ENCODE measurements around the gene LRRC45. TPM values are rescaled to one million over a fixed set of nuclear protein-coding genes. Genes with fewer than 3 reads are reported as not detected.

Gene LRRC45
- total RNA-seq, 5 donors from 2014 or later (not counting 1 experiment from before 2014, with no cell fraction given), result 13.3 to 28.5 (median 22.3) TPM

DNA sequence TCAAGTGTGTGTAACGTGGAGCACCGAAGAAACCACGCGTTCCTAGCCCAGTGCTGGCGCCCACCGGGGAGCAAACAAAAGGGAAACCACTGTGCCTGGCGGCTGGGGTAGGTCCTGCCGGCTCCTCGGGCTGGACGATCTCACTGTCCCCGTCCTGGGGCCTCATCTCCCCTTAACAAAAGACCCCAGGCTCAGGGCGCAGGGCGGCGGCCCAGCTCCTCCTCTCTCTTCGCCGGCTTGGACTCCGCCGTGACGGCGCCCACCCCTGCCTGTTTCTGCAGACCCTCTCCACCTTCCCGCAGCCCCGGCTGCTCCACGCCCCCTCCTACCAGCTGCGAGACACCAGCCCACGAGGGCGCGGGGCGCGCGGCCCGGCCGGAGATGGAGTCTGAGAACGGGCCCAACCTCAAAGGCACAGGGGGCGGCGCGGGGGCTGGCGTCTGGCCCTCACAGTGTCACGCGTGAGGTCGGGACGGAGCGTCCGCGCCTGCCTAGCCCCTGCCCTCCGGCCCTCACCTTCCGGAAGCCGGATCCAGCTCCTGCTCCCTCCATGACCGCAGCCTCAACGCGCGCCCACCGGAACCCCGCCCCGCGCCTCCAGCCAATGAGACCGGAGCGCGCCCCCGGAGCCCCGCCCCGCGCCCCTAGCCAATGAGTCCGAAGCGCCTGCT is 660 bp upstream of the LRRC45 start, which contains the start of gene CENPX:
CENPX (minus strand) TSS at position 569 of the 671 bp plus-strand sequence; CDS start at position 552, 17 bp downstream.
- ChIA-PET CTCF (interaction anchor here (0.7 to 4.3 kb wide), 5 partner anchors 15 to 125 kb away, joined by 4 to 26 read pairs (median 9); partner anchors contain the start of gene DCXR (in 1 of the 2)), POLR2A (interaction anchor here (0.5 to 0.7 kb wide), 5 partner anchors 15 to 1671 kb away, joined by 3 to 6 read pairs (median 4); no protein-coding TSS in a partner anchor)
- H3K4me3 Mint-ChIP-seq, result peak within 1 kb of the TSS; percentile 72 to 81 (median 80)
- ATAC-seq (replicated peaks in 1 of 4) (no peak), DNase-seq (no peak)
- WGBS (ENCODE audit: insufficient coverage), result under 1% methylated on average over 62 of the region's 64 CpGs
- no peaks in the 10 kb centered on the region for H3K36me3 Mint-ChIP-seq
- Histone ChIP-seq H3K9me3 (no peaks in the 10 kb centered on the region), H3K4me3 (ENCODE audit: control insufficient read depth in 1 of 2, extremely low read depth in 1 of 2, low read length in 1 of 2) (peak within 1 kb of the TSS; percentile 71 to 76), H3K36me3 (ENCODE audit: control insufficient read depth in 2 of 2, extremely low read depth in 1 of 2, insufficient read depth in 1 of 2, low read length in 1 of 2) (peaks cover 0 to 11% of the 10 kb centered on the region in 2 donors), H3K27ac (ENCODE audit: low read length) (peak within 1 kb of the TSS; percentile 4), H3K4me1 (ENCODE audit: control insufficient read depth in 1 of 2, extremely low read depth in 1 of 2, insufficient read depth in 2 of 2, low read length in 2 of 2) (peaks cover 12 to 42% of the 10 kb centered on the region in 2 experiments), H3K27me3 (replicated peaks in 1 of 2; ENCODE audit: control insufficient read depth in 2 of 2, extremely low read depth in 1 of 2, insufficient read depth in 2 of 2, low read length in 1 of 2) (peaks cover 0 to 6% of the 10 kb centered on the region in 2 experiments)
- H3K27ac Mint-ChIP-seq, result peak within 1 kb of the TSS; percentile 39 to 48
- H3K4me1 Mint-ChIP-seq, result peaks cover 14 to 31% (median 19%) of the 10 kb centered on the region in 3 donors
- H3K9me3 Mint-ChIP-seq, result no peaks in the 10 kb centered on the region
- no peaks in the 10 kb centered on the region for H3K27me3 Mint-ChIP-seq

DNA sequence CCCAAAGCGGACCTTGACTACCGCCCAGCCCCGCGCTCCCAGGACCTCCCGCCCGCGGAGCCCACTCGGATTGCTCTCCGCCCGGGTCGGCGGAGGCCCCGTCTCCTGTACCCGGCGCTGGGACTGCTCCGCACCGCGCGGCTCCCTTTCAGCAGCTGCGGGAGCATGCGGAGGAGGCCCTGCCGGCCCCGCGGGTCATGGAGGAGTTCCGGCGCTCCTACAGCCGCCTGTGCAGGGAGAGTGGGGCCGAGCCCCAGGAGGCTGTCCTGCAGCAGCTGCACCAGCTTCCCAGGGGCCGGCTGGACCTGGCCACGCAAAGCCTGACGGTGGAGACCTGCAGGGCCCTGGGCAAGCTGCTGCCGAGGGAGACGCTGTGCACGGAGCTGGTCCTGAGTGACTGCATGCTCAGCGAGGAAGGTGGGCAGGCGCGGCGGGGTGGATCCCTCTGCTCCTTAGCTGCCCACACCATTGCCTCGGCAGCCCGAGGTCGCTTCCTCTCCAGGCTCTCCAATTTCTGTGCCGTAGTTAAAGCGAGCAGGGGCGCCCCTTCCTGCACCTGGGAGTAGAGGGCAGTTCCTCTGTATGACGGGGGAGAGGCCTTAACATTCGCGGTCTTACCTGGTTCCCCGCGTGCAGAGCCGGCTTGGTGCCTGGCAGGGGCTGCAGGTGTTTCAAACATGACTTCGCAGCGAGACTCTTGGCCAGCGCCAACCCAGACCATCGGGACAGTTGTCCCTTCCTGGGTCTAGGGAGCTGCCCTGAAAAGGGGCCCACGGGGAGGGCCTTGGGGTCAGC is 539 bp downstream of the LRRC45 start:
- Mint-ChIP-seq H3K9me3 (no peaks in the 10 kb centered on the region), H3K4me1 (peaks cover 14 to 31% (median 19%) of the 10 kb centered on the region in 3 donors), H3K36me3 (no peaks in the 10 kb centered on the region), H3K27ac (no peak overlapping the region), H3K4me3 (peak overlapping the region; percentile 70 to 80 (median 72)), H3K27me3 (no peaks in the 10 kb centered on the region)
- Histone ChIP-seq H3K4me1 (ENCODE audit: control insufficient read depth in 1 of 2, extremely low read depth in 1 of 2, insufficient read depth in 2 of 2, low read length in 2 of 2) (peaks cover 12 to 42% of the 10 kb centered on the region in 2 experiments), H3K27ac (ENCODE audit: low read length) (no peak overlapping the region), H3K27me3 (replicated peaks in 1 of 2; ENCODE audit: control insufficient read depth in 2 of 2, extremely low read depth in 1 of 2, insufficient read depth in 2 of 2, low read length in 1 of 2) (peaks cover 0 to 6% of the 10 kb centered on the region in 2 experiments), H3K9me3 (no peaks in the 10 kb centered on the region), H3K4me3 (ENCODE audit: control insufficient read depth in 1 of 2, extremely low read depth in 1 of 2, low read length in 1 of 2) (peak overlapping the region; percentile 67 to 74), H3K36me3 (ENCODE audit: control insufficient read depth in 2 of 2, extremely low read depth in 1 of 2, insufficient read depth in 1 of 2, low read length in 1 of 2) (peaks cover 0 to 13% of the 10 kb centered on the region in 2 donors)
- POLR2A ChIA-PET, result no interaction called here
- CTCF ChIA-PET, result interaction anchor here in 1 of 2 donors (0.7 to 4.3 kb wide), 4 partner anchors 14 to 126 kb away, joined by 4 to 26 read pairs (median 13); partner anchors contain the start of gene DCXR
- ATAC-seq (replicated peaks in 1 of 4) (peak in 2 of 4 experiments; percentile 0 to 2), DNase-seq (peak in 5 of 35 experiments; percentile 12 to 34 (median 13))
- 1% methylated on average over 46 of the region's 55 CpGs for WGBS (ENCODE audit: insufficient coverage)

DNA sequence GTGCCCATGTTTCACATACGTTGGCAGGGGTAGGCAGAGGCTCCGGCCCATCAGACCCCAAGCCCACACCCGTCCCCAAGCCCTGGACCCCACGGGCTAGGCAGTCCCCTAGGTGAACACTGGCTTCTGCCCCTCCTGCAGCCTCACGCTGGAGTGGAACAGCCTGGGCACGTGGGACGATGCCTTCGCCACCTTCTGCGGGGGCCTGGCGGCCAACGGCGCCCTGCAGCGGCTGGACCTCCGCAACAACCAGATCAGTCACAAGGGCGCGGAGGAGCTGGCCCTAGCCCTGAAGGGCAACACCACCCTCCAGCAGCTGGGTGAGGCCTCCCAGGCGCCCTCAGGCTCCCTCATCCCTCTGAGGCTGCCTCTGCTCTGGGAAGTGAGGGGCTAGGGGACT is 1.8 kb downstream of the LRRC45 start:
- Histone ChIP-seq H3K27me3 (replicated peaks in 1 of 2; ENCODE audit: control insufficient read depth in 2 of 2, extremely low read depth in 1 of 2, insufficient read depth in 2 of 2, low read length in 1 of 2) (peaks cover 0 to 10% of the 10 kb centered on the region in 2 experiments), H3K9me3 (no peaks in the 10 kb centered on the region), H3K4me3 (ENCODE audit: control insufficient read depth in 1 of 2, extremely low read depth in 1 of 2, low read length in 1 of 2) (no peak overlapping the region), H3K4me1 (ENCODE audit: control insufficient read depth in 1 of 2, extremely low read depth in 1 of 2, insufficient read depth in 2 of 2, low read length in 2 of 2) (peaks cover 12 to 50% of the 10 kb centered on the region in 2 experiments), H3K27ac (ENCODE audit: low read length) (no peak overlapping the region), H3K36me3 (ENCODE audit: control insufficient read depth in 2 of 2, extremely low read depth in 1 of 2, insufficient read depth in 1 of 2, low read length in 1 of 2) (peaks cover 0 to 7% of the 10 kb centered on the region in 2 donors)
- WGBS (ENCODE audit: insufficient coverage), result 98% methylated on average over 14 of the region's 17 CpGs
- no peak overlapping the region for H3K27ac Mint-ChIP-seq
- ChIA-PET CTCF (no interaction called here), POLR2A (no interaction called here)
- ATAC-seq (replicated peaks in 1 of 4), result no peak
- H3K4me3 Mint-ChIP-seq, result no peak overlapping the region
- no peak for DNase-seq
- H3K4me1 Mint-ChIP-seq, result peaks cover 19 to 34% (median 24%) of the 10 kb centered on the region in 3 donors
- no peaks in the 10 kb centered on the region for H3K9me3 Mint-ChIP-seq
- H3K36me3 Mint-ChIP-seq, result no peaks in the 10 kb centered on the region
- H3K27me3 Mint-ChIP-seq, result no peaks in the 10 kb centered on the region

DNA sequence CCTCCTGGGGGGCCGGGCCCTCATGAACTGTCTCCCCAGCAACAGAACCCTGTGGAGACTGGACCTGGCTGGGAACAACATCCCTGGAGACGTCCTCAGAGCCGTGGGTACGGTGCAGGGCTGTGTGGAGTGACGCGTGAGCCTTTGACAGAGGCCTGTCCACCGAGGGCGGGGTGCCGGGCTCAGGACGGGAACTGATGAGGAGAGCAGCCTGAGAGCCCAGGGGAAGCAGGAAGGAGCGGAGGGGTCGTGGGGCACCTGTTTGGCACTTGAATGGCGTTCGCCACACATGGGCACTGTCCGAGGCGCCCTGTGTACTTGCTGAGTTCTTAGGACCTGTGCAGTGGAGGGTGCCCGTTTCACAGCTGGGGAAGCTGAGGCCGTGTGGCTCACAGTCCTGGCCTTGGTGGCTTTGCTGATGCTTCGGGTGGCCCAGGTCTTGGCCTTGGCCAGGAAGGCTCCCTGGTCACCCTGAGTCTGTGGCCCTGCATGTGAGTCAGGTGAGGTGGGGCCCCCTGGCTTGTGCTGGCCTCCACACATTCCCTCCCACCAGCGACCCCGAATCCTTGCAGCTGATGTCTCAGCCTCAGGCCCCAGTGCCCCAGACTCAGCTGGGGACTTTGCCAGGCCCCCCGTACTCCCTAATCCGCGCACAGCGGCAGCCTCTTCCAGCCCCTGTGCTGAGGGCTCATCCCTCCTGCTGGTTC is 2.4 kb downstream of the LRRC45 start:
- POLR2A ChIA-PET, result interaction anchor here in 1 of 2 donors (0.6 kb wide), 1 partner anchor 270 kb away, joined by 3 read pairs; no protein-coding TSS in a partner anchor
- H3K4me3 Mint-ChIP-seq, result peak overlapping the region; percentile 4 to 42 (median 41)
- peaks cover 14 to 50% of the 10 kb centered on the region in 2 experiments for H3K4me1 ChIP-seq (ENCODE audit: control insufficient read depth in 1 of 2, extremely low read depth in 1 of 2, insufficient read depth in 2 of 2, low read length in 2 of 2)
- H3K27ac Mint-ChIP-seq, result no peak overlapping the region
- no peak overlapping the region for H3K27ac ChIP-seq (ENCODE audit: low read length)
- H3K9me3 Mint-ChIP-seq, result no peaks in the 10 kb centered on the region
- WGBS (ENCODE audit: insufficient coverage), result 95% methylated on average over 25 of the region's 25 CpGs
- peaks cover 0 to 7% of the 10 kb centered on the region in 2 donors for H3K36me3 ChIP-seq (ENCODE audit: control insufficient read depth in 2 of 2, extremely low read depth in 1 of 2, insufficient read depth in 1 of 2, low read length in 1 of 2)
- H3K27me3 ChIP-seq (replicated peaks in 1 of 2; ENCODE audit: control insufficient read depth in 2 of 2, extremely low read depth in 1 of 2, insufficient read depth in 2 of 2, low read length in 1 of 2), result peaks cover 0 to 11% of the 10 kb centered on the region in 2 experiments
- CTCF ChIA-PET, result no interaction called here
- H3K27me3 Mint-ChIP-seq, result no peaks in the 10 kb centered on the region
- peaks cover 19 to 36% (median 26%) of the 10 kb centered on the region in 3 donors for H3K4me1 Mint-ChIP-seq
- H3K36me3 Mint-ChIP-seq, result no peaks in the 10 kb centered on the region
- no peaks in the 10 kb centered on the region for H3K9me3 ChIP-seq
- no peak for DNase-seq
- ATAC-seq (replicated peaks in 1 of 4), result no peak
- H3K4me3 ChIP-seq (ENCODE audit: control insufficient read depth in 1 of 2, extremely low read depth in 1 of 2, low read length in 1 of 2), result no peak overlapping the region

- H3K4me1 ChIP-seq (ENCODE audit: control insufficient read depth in 1 of 2, extremely low read depth in 1 of 2, insufficient read depth in 2 of 2, low read length in 2 of 2), result peaks cover 7 to 46% of the 10 kb centered on the region in 2 experiments
- 100% methylated on average over 10 of the region's 13 CpGs for WGBS (ENCODE audit: insufficient coverage)
- Mint-ChIP-seq H3K4me1 (peaks cover 10 to 23% (median 17%) of the 10 kb centered on the region in 3 donors), H3K27ac (no peak overlapping the region), H3K4me3 (no peak overlapping the region), H3K9me3 (no peaks in the 10 kb centered on the region), H3K36me3 (no peaks in the 10 kb centered on the region), H3K27me3 (no peaks in the 10 kb centered on the region)
- ATAC-seq (replicated peaks in 1 of 4), result no peak
- peaks cover 0 to 19% of the 10 kb centered on the region in 2 experiments for H3K27me3 ChIP-seq (replicated peaks in 1 of 2; ENCODE audit: control insufficient read depth in 2 of 2, extremely low read depth in 1 of 2, insufficient read depth in 2 of 2, low read length in 1 of 2)
- H3K27ac ChIP-seq (ENCODE audit: low read length), result no peak overlapping the region
- no peaks in the 10 kb centered on the region for H3K9me3 ChIP-seq
- H3K36me3 ChIP-seq (ENCODE audit: control insufficient read depth in 2 of 2, extremely low read depth in 1 of 2, insufficient read depth in 1 of 2, low read length in 1 of 2), result peaks cover 0 to 7% of the 10 kb centered on the region in 2 donors
- no peak overlapping the region for H3K4me3 ChIP-seq (ENCODE audit: control insufficient read depth in 1 of 2, extremely low read depth in 1 of 2, low read length in 1 of 2)
- ChIA-PET CTCF (interaction anchor here (0.6 to 0.9 kb wide), 3 partner anchors 9 to 127 kb away, joined by 3 read pairs; partner anchors contain the start of genes DCXR (in 1 of the 2) and FASN (in 1 of the 2)), POLR2A (no interaction called here)
- DNase-seq, result no peak
Measured at GRCh38 chr17:82028246-82028645, 5.1 kb downstream of the LRRC45 start.
